Activated naive CD8-positive, alpha-beta T cell treated with anti-CD3 and anti-CD28 coated beads, Interleukin-2, amount 50 U/mL, for 24 hours (primary cell): ENCODE results near the gene ENDOV.

Source experiments
- ATAC-seq: fragments of 150-1000 bp; cut with Tn5 transposase; one replicate; pipeline ENCODE4 v1.10.0; 2021
- DNase-seq: peaks from one replicate; pipeline ENCODE4 v3.0.0; 2021
- H3K27ac Mint-ChIP-seq: one replicate; pipeline ENCODE4 v1.8.0; 2021; ENCODE audit warnings: mild to moderate bottlenecking, mixed read lengths
- H3K27me3 Mint-ChIP-seq: one replicate; pipeline ENCODE4 v1.8.0; 2021; ENCODE audit warnings: mixed read lengths
- H3K36me3 Mint-ChIP-seq: one replicate; pipeline ENCODE4 v1.8.0; 2021; ENCODE audit warnings: low read depth, mixed read lengths
- H3K4me1 Mint-ChIP-seq: one replicate; pipeline ENCODE4 v1.8.0; 2021; ENCODE audit warnings: mixed read lengths
- H3K4me3 Mint-ChIP-seq: one replicate; pipeline ENCODE4 v1.8.0; 2021; ENCODE audit warnings: mild to moderate bottlenecking, moderate library complexity, mixed read lengths
- H3K9me3 Mint-ChIP-seq: one replicate; pipeline ENCODE4 v1.8.0; 2021; ENCODE audit warnings: mixed read lengths

Gene ENDOV

DNA sequence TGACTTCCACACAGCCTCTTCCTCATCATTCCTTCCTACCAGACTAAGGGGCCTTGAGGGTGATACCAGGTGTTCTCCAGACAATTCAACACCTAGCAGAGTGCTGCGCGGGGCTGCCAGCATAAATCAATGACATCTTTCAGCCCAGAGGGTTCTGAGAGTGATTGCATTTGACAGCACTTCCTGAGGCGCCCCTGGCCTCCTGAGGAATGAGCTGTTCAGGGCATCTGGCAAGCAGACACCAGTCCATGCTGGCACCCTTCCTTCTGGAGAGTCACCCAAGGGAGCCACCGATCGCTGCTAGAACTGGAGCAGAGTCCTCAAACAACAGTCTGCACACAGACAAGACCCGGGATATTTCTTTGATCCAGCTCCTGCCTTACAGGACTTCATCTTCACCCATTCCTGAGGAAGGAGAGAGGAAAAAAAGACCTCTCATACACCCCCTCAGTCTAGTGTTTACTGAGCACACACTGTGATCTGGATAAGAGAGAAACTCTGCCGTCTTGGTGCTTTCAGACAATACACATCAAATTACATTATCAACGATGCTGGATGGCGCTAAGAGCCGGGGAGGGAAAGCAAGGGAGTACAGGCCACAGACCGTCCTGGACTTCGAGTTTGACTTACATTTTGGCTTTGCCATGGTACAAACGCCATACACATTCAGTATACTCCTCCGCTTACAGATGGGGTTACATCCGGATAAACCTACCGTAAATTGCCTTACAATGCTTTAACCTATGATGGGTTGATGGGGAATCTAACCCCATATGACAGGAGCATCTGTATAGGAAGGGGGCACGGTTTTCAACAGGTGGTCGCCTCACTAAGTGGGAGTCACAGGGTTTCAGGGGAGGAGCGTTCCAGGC is 38.4 kb downstream of the ENDOV start:
- H3K9me3 Mint-ChIP-seq = no peaks in the 10 kb centered on the region
- peak overlapping the region; percentile 97 for H3K4me3 Mint-ChIP-seq
- peaks cover 30% of the 10 kb centered on the region for H3K4me1 Mint-ChIP-seq
- no peak for ATAC-seq
- DNase-seq = no peak
- peak overlapping the region; percentile 100 for H3K27ac Mint-ChIP-seq
- peaks cover 6% of the 10 kb centered on the region for H3K27me3 Mint-ChIP-seq
- no peaks in the 10 kb centered on the region for H3K36me3 Mint-ChIP-seq

DNA sequence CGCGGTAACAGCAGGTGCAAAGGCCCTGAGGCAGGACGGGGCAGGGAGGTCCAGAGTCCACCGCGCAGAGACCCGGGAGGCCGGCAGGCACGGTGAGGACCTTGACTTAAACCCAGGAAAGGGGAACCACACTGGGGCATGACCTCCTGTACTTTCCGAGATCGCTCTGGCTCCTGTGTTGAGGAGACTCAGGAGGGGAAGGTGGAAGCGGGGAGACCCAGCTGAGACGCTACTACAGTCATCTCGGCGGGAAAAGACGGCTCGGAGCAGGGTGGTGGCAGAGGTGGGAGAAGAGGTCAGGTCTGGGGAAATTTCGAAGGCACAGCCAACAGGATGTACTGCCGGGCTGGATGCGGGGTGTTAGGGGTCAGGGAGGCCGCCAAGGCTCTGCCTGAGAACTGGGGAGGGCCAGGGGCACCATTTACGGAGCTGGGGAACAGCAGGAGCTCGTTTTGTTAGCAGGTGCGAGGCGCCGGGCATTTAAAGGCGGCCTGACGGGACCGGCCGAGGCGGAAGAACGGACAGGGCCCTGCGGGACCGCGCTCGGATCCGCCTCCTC is 39.1 kb downstream of the ENDOV start:
- no peaks in the 10 kb centered on the region for H3K36me3 Mint-ChIP-seq
- DNase-seq (peak; percentile 27), ATAC-seq (peak; percentile 1)
- no peaks in the 10 kb centered on the region for H3K9me3 Mint-ChIP-seq
- peak overlapping the region; percentile 100 for H3K27ac Mint-ChIP-seq
- H3K27me3 Mint-ChIP-seq = peaks cover 8% of the 10 kb centered on the region
- peak overlapping the region; percentile 97 for H3K4me3 Mint-ChIP-seq
- H3K4me1 Mint-ChIP-seq = peaks cover 30% of the 10 kb centered on the region

DNA sequence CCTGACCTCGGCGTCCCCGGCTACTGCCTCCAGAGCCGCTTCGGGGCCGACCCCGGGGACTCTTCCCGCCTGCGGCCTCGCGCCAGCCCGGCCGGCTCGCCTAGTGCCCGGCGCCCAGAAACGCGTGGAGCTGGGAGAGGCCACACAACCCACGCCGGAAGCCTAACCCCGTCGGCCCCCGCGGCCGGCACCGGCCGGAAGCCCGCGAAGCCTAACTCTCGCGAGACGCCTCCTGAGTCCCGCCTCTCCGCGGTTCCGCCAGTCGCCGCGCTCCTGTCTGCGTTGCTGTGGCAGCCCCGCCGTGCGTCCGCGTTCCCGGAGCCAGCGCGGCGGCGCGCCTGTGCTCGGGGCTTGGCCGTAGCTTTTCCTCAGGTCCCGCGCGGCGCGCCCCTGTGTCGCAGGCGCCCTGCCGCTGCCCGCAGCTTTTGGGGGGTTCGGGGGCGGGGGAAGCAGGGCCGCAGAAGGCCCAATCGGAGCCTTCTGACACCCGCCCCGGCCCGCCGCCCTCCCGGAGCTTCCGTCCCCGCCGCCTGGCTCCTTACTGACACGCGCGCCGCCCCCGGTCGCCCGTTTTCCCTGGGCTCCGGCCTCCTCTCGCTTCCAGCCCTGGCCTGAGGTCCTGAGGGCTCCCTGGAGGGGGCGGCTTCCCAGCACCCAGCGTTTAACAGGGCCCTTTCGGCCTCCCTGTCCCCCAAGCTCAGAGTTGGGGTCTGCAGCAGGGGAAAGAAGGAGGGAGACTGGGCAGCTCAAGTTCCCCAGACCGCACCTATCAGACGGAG is 39.8 kb downstream of the ENDOV start:
- ATAC-seq (peak; percentile 92), DNase-seq (peak; percentile 97)
- peaks cover 30% of the 10 kb centered on the region for H3K4me1 Mint-ChIP-seq
- H3K9me3 Mint-ChIP-seq = no peaks in the 10 kb centered on the region
- H3K27me3 Mint-ChIP-seq = peaks cover 12% of the 10 kb centered on the region
- H3K4me3 Mint-ChIP-seq = peak overlapping the region; percentile 97
- H3K27ac Mint-ChIP-seq = peak overlapping the region; percentile 93
- H3K36me3 Mint-ChIP-seq = no peaks in the 10 kb centered on the region

DNA sequence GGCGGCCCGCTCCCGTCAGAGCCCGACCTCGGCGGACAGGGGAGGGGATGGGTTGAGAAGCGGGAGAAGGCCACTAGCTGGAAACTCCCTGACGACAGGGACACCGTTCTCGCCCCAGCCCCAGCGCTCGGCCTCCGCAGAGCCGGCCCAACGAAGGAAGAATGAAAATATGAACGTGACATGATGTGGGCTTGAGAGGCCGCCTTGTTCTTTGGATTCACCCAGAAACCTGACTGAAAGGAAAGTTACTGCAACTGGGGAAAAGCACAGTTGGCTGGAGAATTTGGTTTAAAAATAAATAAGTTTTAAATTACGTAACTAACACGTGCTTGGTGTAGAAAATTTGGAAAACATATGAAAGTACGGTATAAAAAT is 40.4 kb downstream of the ENDOV start:
- Mint-ChIP-seq H3K36me3 (no peaks in the 10 kb centered on the region), H3K27me3 (peaks cover 12% of the 10 kb centered on the region), H3K4me3 (peak overlapping the region; percentile 97), H3K27ac (peak overlapping the region; percentile 93), H3K9me3 (no peaks in the 10 kb centered on the region), H3K4me1 (peaks cover 30% of the 10 kb centered on the region)
- peak; percentile 30 for ATAC-seq
- DNase-seq = peak; percentile 64

DNA sequence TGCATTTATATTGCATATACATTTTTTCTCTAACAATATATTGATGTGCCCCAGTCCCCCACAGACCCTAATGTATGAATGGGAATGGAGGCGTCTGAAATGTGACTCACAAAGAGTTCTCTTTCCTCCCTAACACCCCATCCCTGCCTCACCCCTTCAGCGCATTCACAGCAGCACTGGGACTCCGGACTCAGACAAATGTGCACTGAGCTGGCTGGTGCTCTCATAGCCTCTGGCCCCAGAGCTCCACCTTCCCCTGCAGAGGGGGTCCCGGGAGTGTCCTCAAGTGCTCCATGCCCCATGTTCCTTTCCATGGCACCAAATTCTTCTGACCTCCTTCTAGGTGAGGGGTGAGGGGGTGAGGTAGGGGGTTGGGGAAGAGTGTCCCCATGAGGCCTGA is 40.8 kb downstream of the ENDOV start:
- DNase-seq = no peak
- Mint-ChIP-seq H3K27me3 (peaks cover 12% of the 10 kb centered on the region), H3K4me3 (peak overlapping the region; percentile 97), H3K27ac (peak overlapping the region; percentile 93), H3K9me3 (no peaks in the 10 kb centered on the region), H3K4me1 (peaks cover 30% of the 10 kb centered on the region), H3K36me3 (no peaks in the 10 kb centered on the region)
- no peak for ATAC-seq

DNA sequence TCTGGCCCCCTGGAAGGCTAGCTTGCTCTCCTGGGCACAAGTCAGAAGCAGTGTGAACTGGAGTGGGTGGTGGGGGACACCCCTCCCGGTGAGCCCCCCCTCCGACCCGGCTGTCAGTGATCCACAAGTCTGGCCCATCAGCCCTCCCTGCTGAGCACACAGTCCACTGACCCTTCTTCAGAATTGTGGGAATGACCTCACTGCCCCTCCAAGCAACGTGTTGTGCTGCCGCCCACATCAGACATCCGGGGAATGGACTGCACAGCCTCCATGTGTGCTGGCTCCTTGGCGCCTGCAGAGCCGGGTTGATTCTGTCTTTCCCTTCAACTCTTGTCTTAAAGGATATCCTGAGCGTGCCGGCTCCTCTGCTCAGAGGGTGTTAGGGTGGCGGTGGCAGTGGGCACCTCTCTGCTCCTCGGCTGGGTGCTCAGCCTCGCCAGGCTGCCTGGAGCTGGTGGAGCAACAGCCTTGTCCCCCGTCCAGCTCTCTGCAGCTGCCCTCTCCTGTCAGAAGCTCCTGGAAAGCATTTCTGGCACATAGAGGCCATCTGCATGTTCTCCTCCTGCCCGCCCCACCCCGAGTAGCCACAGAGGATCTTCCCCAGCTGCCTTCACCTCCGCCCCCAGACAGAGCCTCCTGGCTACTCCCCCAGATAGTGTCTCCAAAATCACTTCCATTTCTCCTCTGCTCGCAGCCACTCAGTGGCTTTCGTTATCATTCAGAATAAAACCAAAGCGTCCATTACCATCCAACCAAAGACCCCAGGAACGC is 41.7 kb downstream of the ENDOV start:
- H3K4me3 Mint-ChIP-seq = peak overlapping the region; percentile 17
- DNase-seq = no peak
- no peak overlapping the region for H3K27ac Mint-ChIP-seq
- no peaks in the 10 kb centered on the region for H3K36me3 Mint-ChIP-seq
- no peaks in the 10 kb centered on the region for H3K9me3 Mint-ChIP-seq
- H3K27me3 Mint-ChIP-seq = peaks cover 12% of the 10 kb centered on the region
- peaks cover 30% of the 10 kb centered on the region for H3K4me1 Mint-ChIP-seq
- no peak for ATAC-seq

DNA sequence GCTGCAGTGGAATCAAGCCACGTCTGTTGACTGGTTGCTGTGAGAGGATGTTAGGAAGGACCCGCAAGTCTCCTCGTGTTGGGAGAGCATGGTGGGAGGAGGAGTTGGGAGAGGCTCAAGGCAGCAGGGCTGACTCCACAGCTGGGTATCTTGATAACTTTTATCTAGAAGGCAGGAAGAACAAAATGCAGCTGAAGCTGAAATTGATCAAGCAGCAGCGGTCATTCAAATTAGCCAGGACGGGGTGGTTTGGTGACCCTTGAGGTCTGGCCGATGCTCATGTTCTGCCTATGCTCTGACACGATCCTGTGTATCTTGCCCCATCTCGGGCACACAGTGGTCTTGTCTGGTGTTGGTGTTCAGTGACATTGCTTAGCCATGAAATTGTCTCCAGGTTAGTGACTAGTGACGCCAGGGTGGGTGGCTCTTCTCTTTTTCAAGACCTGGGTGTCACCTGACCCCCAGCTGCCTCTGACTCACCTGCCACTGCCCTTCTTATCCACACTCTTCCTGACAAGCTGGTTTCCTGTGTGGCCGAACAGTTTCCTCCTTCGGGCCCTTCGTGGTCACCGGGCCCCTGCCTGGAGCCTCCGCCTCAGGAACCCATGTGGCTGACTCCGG is 42.4 kb downstream of the ENDOV start:
- Mint-ChIP-seq H3K27ac (no peak overlapping the region), H3K9me3 (no peaks in the 10 kb centered on the region)
- DNase-seq = no peak

DNA sequence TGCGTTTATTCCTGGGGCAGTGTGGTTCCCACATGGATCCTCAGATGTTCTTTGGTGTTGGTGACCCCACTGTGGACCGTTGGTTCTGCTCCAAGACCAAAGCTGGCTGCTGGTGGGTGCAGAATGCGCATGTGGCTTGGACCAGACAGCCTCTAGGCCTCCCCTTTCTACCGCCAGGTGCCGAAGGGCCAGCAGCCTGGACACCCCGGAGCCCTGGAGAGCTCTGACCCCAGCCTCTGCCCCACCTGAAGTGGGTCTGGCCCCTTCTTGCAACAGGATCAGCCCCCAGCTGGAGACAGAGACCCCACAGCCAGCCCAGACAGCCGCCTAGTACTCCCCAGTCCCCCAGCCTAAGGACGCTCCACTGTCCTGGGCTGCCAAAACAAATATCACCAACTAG is 43.0 kb downstream of the ENDOV start:
- Mint-ChIP-seq H3K27me3 (peaks cover 12% of the 10 kb centered on the region), H3K9me3 (no peaks in the 10 kb centered on the region), H3K4me1 (peaks cover 28% of the 10 kb centered on the region), H3K27ac (no peak overlapping the region), H3K4me3 (no peak overlapping the region), H3K36me3 (no peaks in the 10 kb centered on the region)
- DNase-seq = no peak
- ATAC-seq = no peak

More for the DNA sequence above, 42.4 kb downstream of the ENDOV start:
- no peak for ATAC-seq
- peaks cover 12% of the 10 kb centered on the region for H3K27me3 Mint-ChIP-seq
- H3K4me3 Mint-ChIP-seq = no peak overlapping the region
- H3K4me1 Mint-ChIP-seq = peaks cover 30% of the 10 kb centered on the region
- no peaks in the 10 kb centered on the region for H3K36me3 Mint-ChIP-seq

DNA sequence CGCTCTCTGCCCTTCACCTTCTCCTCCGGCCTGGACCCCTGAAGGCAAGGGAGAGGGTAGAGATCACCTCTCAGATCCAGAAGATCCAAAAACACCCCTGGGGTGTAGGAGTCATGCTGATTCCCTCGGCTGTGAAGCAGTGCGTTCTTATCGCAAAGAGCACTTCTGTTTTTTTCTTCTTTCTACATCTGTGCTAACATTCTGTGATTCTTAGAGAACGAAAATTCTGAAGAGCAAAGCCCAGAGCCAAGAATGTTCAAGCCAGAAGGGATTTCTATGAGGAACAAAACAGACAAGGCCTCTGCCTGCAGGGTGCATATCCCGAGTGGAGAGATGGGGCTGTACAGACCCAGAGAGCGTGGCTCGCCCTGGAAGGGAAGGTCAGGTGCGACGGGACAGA is 44.3 kb downstream of the ENDOV start:
- ATAC-seq (no peak), DNase-seq (no peak)
- Mint-ChIP-seq H3K27ac (no peak overlapping the region), H3K36me3 (no peaks in the 10 kb centered on the region), H3K4me1 (peaks cover 18% of the 10 kb centered on the region), H3K27me3 (peaks cover 12% of the 10 kb centered on the region), H3K9me3 (no peaks in the 10 kb centered on the region), H3K4me3 (no peak overlapping the region)

DNA sequence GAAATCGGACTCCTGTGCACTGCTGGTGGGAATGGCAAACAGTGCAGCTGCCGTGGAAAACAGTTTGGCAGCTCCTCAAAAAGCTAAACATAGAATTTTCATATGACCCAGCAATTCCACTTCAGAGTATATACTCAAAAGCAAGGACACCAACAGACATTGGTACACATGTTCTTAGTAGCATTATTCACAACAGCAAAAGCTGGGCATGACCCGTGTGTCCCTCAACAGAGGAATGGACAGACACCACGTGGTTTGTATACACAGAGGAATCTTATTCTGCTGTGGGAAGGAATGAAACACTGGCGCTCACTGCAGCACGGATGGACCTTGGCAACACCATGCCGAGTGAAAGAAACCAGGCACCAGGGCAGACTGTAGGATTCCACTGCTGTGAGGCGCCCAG is 45.5 kb downstream of the ENDOV start:
- Mint-ChIP-seq H3K4me1 (peaks cover 13% of the 10 kb centered on the region), H3K27me3 (peaks cover 14% of the 10 kb centered on the region), H3K27ac (no peak overlapping the region), H3K36me3 (no peaks in the 10 kb centered on the region), H3K4me3 (no peak overlapping the region), H3K9me3 (no peaks in the 10 kb centered on the region)
- ATAC-seq = no peak
- DNase-seq = no peak

DNA sequence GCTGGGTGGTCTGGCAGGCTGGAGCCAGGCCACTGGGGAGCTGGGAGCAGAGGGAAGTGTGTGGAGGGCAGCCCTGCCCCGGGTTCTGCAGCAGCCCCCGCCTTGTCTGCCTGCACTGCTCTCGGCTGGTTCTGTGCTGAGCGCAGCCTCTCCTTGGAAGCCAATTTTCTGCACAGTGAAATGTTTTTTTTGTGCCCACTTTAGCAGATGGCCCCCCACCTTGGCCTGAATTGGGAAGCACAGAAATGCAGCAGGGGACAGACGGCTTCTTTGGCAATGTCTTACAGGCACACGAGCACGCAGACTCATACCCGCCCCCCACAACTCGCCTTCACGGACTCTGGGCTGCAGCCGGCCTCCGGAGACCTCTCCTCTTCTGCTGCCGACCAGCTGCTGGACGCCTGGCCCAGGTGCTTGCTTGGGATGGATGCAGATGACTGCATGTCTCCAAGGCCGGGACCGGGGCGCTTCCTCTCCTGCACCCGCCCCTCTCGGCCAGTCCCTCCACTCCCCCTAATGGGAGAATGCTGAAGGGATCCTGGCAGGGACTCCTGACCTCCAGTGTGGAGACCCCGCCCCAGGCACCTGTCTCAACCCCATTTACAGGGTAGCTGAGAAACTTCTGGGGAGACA is 46.7 kb downstream of the ENDOV start:
- Mint-ChIP-seq H3K36me3 (no peaks in the 10 kb centered on the region), H3K9me3 (no peaks in the 10 kb centered on the region), H3K4me1 (peaks cover 8% of the 10 kb centered on the region), H3K27me3 (peaks cover 17% of the 10 kb centered on the region), H3K4me3 (no peak overlapping the region), H3K27ac (no peak overlapping the region)
- DNase-seq (no peak), ATAC-seq (no peak)

DNA sequence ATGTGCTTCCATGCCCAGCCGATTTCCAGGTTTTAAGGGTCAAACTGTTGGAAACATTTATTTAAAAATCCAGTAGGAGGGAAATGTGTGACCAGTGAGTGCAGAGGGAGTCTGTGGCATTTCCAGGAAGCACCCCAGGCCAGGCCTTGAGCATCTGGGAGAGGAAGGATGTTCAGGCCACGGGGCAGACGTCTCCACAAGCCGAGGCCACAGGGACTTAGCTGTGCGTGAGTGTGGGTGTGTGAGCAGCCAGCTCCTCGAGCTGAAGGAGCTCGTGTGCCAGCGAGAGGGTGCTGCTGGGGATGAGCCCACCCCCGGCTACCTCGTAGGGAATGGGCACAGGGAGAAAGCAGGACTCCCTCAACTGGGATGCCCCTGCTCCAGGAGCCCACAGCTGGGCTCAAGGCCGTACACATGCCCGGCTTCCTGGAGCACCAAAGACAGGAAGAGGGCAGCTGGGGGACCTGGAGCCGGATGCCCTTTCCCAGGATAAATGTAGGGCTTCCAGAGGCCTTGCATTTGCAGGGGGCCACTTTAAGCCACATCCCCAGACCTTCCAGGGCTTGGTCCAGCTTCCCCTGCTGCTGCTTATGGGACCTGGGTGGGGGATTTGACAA is 48.9 kb downstream of the ENDOV start:
- Mint-ChIP-seq H3K4me1 (no peaks in the 10 kb centered on the region), H3K27ac (no peak overlapping the region), H3K9me3 (no peaks in the 10 kb centered on the region), H3K27me3 (peaks cover 28% of the 10 kb centered on the region), H3K36me3 (peaks cover 2% of the 10 kb centered on the region), H3K4me3 (no peak overlapping the region)
- ATAC-seq (no peak), DNase-seq (no peak)

DNA sequence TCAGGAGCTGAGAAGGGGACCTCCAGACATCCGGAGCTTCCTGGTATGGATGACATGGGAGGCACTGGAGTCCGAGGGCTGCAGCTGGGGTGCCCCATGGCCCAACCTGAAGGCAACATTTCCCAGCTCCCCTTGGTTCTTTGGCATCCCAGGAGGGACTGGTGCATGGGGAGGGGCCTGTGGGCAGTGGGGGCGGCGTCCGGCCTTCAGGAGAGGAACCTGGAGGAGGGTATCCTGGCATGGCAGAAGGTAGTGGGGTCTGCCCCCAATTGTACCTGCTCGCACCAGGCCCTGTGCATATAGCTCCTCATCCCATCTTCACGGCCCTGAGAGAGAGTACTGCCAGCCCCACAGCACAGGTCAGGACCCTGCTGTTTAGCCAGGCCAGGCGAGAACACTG is 49.5 kb downstream of the ENDOV start:
- no peaks in the 10 kb centered on the region for H3K4me1 Mint-ChIP-seq
- peaks cover 26% of the 10 kb centered on the region for H3K27me3 Mint-ChIP-seq
- no peak for DNase-seq
- H3K4me3 Mint-ChIP-seq = no peak overlapping the region
- peaks cover 2% of the 10 kb centered on the region for H3K36me3 Mint-ChIP-seq
- H3K27ac Mint-ChIP-seq = no peak overlapping the region
- no peaks in the 10 kb centered on the region for H3K9me3 Mint-ChIP-seq
- ATAC-seq = no peak
